HepG2 (cell line): Measurements from ENCODE around the gene COL27A1. TPM values are rescaled to one million over a fixed set of nuclear protein-coding genes. Genes with fewer than 3 reads are reported as not detected.

Experiments used
- ATAC-seq: fragments of 200-7000 bp; cut with Tn5 transposase; 3 replicates; pipeline ENCODE4 v1.9.1; 2020; ENCODE audit warnings: mild to moderate bottlenecking, moderate library complexity
- BruUV-seq: library from RNA; stranded (reverse); fragments of 400-500 nt; replicated peaks from 2 replicates; lab custom pipeline; 2021; lab: Mats Ljungman, UMichigan
- CTCF ChIA-PET: fragments of 300-600 bp; formaldehyde crosslinking; extraction: SDS; loops from one replicate; lab custom pipeline; 2021; ENCODE audit warnings: low total read pairs, inconsistent platforms, low intra/inter-chr PET ratio; lab: Yijun Ruan, JAX
- POLR2A ChIA-PET: fragments of 350-600 bp; sonication (Branson Sonifier 250); formaldehyde crosslinking; loops from one replicate; lab custom pipeline; 2020; ENCODE audit warnings: antibody characterized with exemption, inconsistent platforms; lab: Yijun Ruan, JAX
- DNase-seq: peaks from one replicate; pipeline ENCODE4 v3.0.0-alpha.2; 2015; ENCODE audit warnings: low spot score
- FAIRE-seq: peaks from 3 replicates; lab custom pipeline; 2011; peaks lifted over from hg19 to GRCh38; lab: Jason Lieb, UNC
- H2AFZ ChIP-seq: one replicate; pipeline ENCODE4 v1.6.1; 2011; ENCODE audit warnings: low read length, inconsistent platforms
- H3K27ac ChIP-seq: fragments of 300-600 bp; 3 replicates; pipeline ENCODE4 v1.8.0; 2011; ENCODE audit warnings: mixed run types, mild to moderate bottlenecking, mixed read lengths, low read length, inconsistent platforms; ENCODE audit not compliant: insufficient read depth; ENCODE audit errors: extremely low read length
- H3K27me3 ChIP-seq, 2 experiments: fragments of 200-600 bp in 1 of 2; 2 replicates in 1 of 2; 3 replicates in 1 of 2; pipeline versions ENCODE4 v1.6.0 to v1.8.0; 2011; ENCODE audit warnings: low read length in 2 of 2, mild to moderate bottlenecking in 2 of 2, moderate library complexity in 2 of 2, inconsistent platforms in 1 of 2; ENCODE audit not compliant: insufficient read depth in 2 of 2, control insufficient read depth in 1 of 2
- H3K36me3 ChIP-seq, 2 experiments: fragments of 200-600 bp in 1 of 2; replicated peaks in 1 of 2; 2 replicates in 1 of 2; 3 replicates in 1 of 2; pipeline versions ENCODE4 v1.5.1 to v1.8.0; 2011; ENCODE audit warnings: low read length in 2 of 2, inconsistent platforms in 1 of 2; ENCODE audit not compliant: insufficient read depth in 2 of 2, control insufficient read depth in 1 of 2
- H3K4me1 ChIP-seq: 2 replicates; pipeline ENCODE4 v1.5.1; 2012; ENCODE audit warnings: low read length, inconsistent platforms; ENCODE audit not compliant: insufficient read depth
- H3K4me2 ChIP-seq: 2 replicates; pipeline ENCODE4 v1.6.0; 2011; ENCODE audit warnings: low read depth, low read length, inconsistent platforms
- H3K4me3 ChIP-seq, 3 experiments: fragments of 200-600 bp in 1 of 3; sonication (generic), shearing (Covaris generic) in 1 of 3; replicated peaks in 1 of 3; 2 replicates each; pipeline ENCODE4 v1.5.1; 2011 to 2016; ENCODE audit warnings: low read length in 3 of 3, inconsistent platforms in 2 of 3, low read depth in 2 of 3, mild to moderate bottlenecking in 2 of 3, control low read depth in 1 of 3, mixed read lengths in 1 of 3; ENCODE audit not compliant: insufficient read depth in 1 of 3
- H3K79me2 ChIP-seq: one replicate; pipeline ENCODE4 v1.6.1; 2011; ENCODE audit warnings: low read length, inconsistent platforms; ENCODE audit not compliant: insufficient read depth
- H3K9ac ChIP-seq: 2 replicates; pipeline ENCODE4 v1.6.0; 2011; ENCODE audit warnings: mild to moderate bottlenecking, low read depth, low read length, inconsistent platforms; ENCODE audit not compliant: insufficient read depth
- H3K9me3 ChIP-seq: 2 replicates; pipeline ENCODE4 v1.5.1; 2012; ENCODE audit warnings: mild to moderate bottlenecking, low read length
- H4K20me1 ChIP-seq: 2 replicates; pipeline ENCODE4 v1.6.0; 2011; ENCODE audit warnings: inconsistent platforms, mild to moderate bottlenecking, low read length, moderate library complexity; ENCODE audit not compliant: insufficient read depth
- MAFG ChIP-seq: sonication (generic); formaldehyde crosslinking; IDR thresholded peaks from 2 replicates; pipeline ENCODE4 v1.5.1; 2020; ENCODE audit warnings: mild to moderate bottlenecking, missing genetic modification reagents
- MED8 ChIP-seq: sonication (generic); formaldehyde crosslinking; IDR thresholded peaks from 2 replicates; pipeline ENCODE4 v1.8.1; 2023; ENCODE audit warnings: mild to moderate bottlenecking, missing genetic modification reagents; ENCODE audit not compliant: insufficient replicate concordance
- RAD21 ChIP-seq: fragments of 450-650 bp; formaldehyde crosslinking; IDR thresholded peaks from 2 replicates; pipeline ENCODE4 v1.5.0; 2020; ENCODE audit warnings: mild to moderate bottlenecking
- ZNF629 ChIP-seq: sonication (generic); formaldehyde crosslinking; conservative IDR thresholded peaks from 2 replicates; pipeline ENCODE4 v1.5.0; 2020; ENCODE audit warnings: missing genetic modification reagents
- ZNF703 ChIP-seq: sonication (generic); formaldehyde crosslinking; IDR thresholded peaks from 2 replicates; pipeline ENCODE4 v1.5.1; 2020; ENCODE audit warnings: missing genetic modification reagents, mild to moderate bottlenecking, moderate library complexity, borderline replicate concordance
- ZNF792 ChIP-seq: IDR thresholded peaks from 2 replicates; pipeline ENCODE4 v1.6.1; 2016
- ZSCAN12 ChIP-seq: sonication (generic); formaldehyde crosslinking; IDR thresholded peaks from 2 replicates; pipeline ENCODE4 v1.9.0; 2021; ENCODE audit warnings: mild to moderate bottlenecking, missing genetic modification reagents
- WGBS: methylation state at CpG from one replicate; pipeline ENCODE4 v1.1.6; 2017; ENCODE audit warnings: low lambda C conversion rate; 5-methylcytosine and 5-hydroxymethylcytosine counted together
- in situ Hi-C: cut with HindIII; loops from 2 replicates; pipeline ENCODE4 v1.10.0; 2017; ENCODE audit warnings: low pct_unique_long_range_greater_than_20kb; ENCODE audit not compliant: extremely low pct_ligation_motif_present
- intact Hi-C: fragments of 100-400 bp; cut with micrococcal nuclease; formaldehyde crosslinking; loops from one replicate; pipeline ENCODE4 v1.10.0; 2022; ENCODE audit not compliant: unreplicated experiment
- polyA plus RNA-seq, 8 experiments: library from polyadenylated mRNA; depleted of rRNA in 3 of 8; stranded (reverse) in 7 of 8; unstranded in 1 of 8; fragments of >200 nt; fragmentation: Illumina TruSeq in 4 of 8; extraction: Trizol in 4 of 8; gene quantifications; 2 replicates each; pipeline versions ENCODE4 v1.2.1 to v1.2.3, GENCODE V29; 2011 to 2016; ENCODE audit warnings: low read depth in 4 of 8, missing spikeins in 1 of 8, mixed read lengths in 1 of 8; ENCODE audit not compliant: insufficient read depth in 1 of 8
- total RNA-seq, 5 experiments: library from RNA; depleted of rRNA; stranded (reverse); fragments of >200 nt; fragmentation: Illumina TruSeq; extraction: Trizol; gene quantifications; 2 replicates each; pipeline ENCODE4 v1.2.3, GENCODE V29; 2016; ENCODE audit warnings: low read depth in 1 of 5
- TF ChIP-seq, protein P1 (sequence below): sonication (generic); formaldehyde crosslinking; IDR thresholded peaks from 2 replicates; pipeline ENCODE4 v1.4.0; 2020; ENCODE audit warnings: missing genetic modification reagents
- TF ChIP-seq, protein P2 (sequence below): sonication (generic); formaldehyde crosslinking; IDR thresholded peaks from 2 replicates; pipeline ENCODE4 v1.4.0; 2020; ENCODE audit warnings: missing genetic modification reagents, mild to moderate bottlenecking, borderline replicate concordance

Gene COL27A1
- total and polyA plus RNA-seq, 2 of the 13 experiments (the other 11 are each of a cell fraction or from before 2014, with no cell fraction given), result 71.3 to 89.1 TPM

DNA sequence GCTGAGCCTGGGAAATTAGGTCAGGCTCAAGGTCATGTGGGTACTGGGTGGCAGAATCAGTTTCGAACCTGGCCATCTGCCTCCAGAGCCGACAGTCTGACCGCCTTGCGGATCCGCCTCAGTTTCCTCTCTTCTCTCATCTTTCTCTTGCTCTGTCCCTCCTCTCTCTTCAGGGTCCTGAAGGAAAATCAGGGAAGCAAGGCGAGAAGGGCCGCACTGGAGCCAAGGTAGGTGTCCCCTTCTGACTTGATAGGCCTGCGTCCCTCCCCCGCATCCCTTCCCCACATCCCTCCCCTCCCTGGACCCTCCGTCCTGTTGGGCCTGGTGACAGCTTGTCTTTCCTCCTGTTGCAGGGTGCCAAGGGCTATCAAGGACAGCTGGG lies 126.8 kb downstream of the COL27A1 start:
- intact Hi-C loops, result no loop called here
- Histone ChIP-seq H4K20me1 (no peaks in the 10 kb centered on the region), H3K79me2 (no peaks in the 10 kb centered on the region)
- TF ChIP-seq ZNF703 (CRISPR knock-in tag) (no peak), ZNF792 (CRISPR knock-in tag) (no peak), MAFG (CRISPR knock-in tag) (no peak), MED8 (CRISPR knock-in tag) (no peak), RAD21 (CRISPR knock-in tag) (no peak), ZNF629 (CRISPR knock-in tag) (no peak), ZSCAN12 (CRISPR knock-in tag) (no peak)
- TF ChIP-seq, protein P1, sequence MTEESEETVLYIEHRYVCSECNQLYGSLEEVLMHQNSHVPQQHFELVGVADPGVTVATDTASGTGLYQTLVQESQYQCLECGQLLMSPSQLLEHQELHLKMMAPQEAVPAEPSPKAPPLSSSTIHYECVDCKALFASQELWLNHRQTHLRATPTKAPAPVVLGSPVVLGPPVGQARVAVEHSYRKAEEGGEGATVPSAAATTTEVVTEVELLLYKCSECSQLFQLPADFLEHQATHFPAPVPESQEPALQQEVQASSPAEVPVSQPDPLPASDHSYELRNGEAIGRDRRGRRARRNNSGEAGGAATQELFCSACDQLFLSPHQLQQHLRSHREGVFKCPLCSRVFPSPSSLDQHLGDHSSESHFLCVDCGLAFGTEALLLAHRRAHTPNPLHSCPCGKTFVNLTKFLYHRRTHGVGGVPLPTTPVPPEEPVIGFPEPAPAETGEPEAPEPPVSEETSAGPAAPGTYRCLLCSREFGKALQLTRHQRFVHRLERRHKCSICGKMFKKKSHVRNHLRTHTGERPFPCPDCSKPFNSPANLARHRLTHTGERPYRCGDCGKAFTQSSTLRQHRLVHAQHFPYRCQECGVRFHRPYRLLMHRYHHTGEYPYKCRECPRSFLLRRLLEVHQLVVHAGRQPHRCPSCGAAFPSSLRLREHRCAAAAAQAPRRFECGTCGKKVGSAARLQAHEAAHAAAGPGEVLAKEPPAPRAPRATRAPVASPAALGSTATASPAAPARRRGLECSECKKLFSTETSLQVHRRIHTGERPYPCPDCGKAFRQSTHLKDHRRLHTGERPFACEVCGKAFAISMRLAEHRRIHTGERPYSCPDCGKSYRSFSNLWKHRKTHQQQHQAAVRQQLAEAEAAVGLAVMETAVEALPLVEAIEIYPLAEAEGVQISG, result no peak
- TF ChIP-seq, protein P2, sequence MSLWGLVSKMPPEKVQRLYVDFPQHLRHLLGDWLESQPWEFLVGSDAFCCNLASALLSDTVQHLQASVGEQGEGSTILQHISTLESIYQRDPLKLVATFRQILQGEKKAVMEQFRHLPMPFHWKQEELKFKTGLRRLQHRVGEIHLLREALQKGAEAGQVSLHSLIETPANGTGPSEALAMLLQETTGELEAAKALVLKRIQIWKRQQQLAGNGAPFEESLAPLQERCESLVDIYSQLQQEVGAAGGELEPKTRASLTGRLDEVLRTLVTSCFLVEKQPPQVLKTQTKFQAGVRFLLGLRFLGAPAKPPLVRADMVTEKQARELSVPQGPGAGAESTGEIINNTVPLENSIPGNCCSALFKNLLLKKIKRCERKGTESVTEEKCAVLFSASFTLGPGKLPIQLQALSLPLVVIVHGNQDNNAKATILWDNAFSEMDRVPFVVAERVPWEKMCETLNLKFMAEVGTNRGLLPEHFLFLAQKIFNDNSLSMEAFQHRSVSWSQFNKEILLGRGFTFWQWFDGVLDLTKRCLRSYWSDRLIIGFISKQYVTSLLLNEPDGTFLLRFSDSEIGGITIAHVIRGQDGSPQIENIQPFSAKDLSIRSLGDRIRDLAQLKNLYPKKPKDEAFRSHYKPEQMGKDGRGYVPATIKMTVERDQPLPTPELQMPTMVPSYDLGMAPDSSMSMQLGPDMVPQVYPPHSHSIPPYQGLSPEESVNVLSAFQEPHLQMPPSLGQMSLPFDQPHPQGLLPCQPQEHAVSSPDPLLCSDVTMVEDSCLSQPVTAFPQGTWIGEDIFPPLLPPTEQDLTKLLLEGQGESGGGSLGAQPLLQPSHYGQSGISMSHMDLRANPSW (CRISPR knock-in tag), result no peak
- TF ChIP-seq, all 625 proteins: peak for 0
- DNase-seq (no peak), ATAC-seq (no peak), FAIRE-seq (no peak)
- H3K4me3 ChIP-seq, result no peak overlapping the region
- H3K4me2 ChIP-seq, result no peak overlapping the region
- H3K9ac ChIP-seq, result no peak overlapping the region
- CTCF ChIA-PET, result no interaction called here
- 97% methylated on average over 10 of the region's 10 CpGs for WGBS
- peaks cover 45 to 82% of the 10 kb centered on the region in 2 experiments for H3K36me3 ChIP-seq
- no peak overlapping the region for H3K27ac ChIP-seq
- POLR2A ChIA-PET, result no interaction called here
- H3K27me3 ChIP-seq, result no peaks in the 10 kb centered on the region
- no peak overlapping the region for H2AFZ ChIP-seq
- peaks cover 1% of the 10 kb centered on the region for H3K4me1 ChIP-seq
- in situ Hi-C loops, result no loop called here
- no peaks in the 10 kb centered on the region for H3K9me3 ChIP-seq
- BruUV-seq, result no TSS peak
